HG02973 (cell line): ENCODE measurements around the gene TRIM72.
"Not testable (repeated sequence)": the region's sequence is repeated elsewhere in the genome, so short reads cannot be mapped to it uniquely, and the experiment has no call there.

Experiments used
- ATAC-seq: cut with Tn5 transposase; IDR thresholded peaks from one replicate; pipeline ENCODE4 v1.9.1; 2021; ENCODE audit warnings: moderate library complexity; ENCODE audit not compliant: unreplicated experiment

Gene TRIM72

GRCh38 chr16:31213342-31213741 is 577 bp upstream of the TRIM72 start:
- no peak for ATAC-seq

DNA sequence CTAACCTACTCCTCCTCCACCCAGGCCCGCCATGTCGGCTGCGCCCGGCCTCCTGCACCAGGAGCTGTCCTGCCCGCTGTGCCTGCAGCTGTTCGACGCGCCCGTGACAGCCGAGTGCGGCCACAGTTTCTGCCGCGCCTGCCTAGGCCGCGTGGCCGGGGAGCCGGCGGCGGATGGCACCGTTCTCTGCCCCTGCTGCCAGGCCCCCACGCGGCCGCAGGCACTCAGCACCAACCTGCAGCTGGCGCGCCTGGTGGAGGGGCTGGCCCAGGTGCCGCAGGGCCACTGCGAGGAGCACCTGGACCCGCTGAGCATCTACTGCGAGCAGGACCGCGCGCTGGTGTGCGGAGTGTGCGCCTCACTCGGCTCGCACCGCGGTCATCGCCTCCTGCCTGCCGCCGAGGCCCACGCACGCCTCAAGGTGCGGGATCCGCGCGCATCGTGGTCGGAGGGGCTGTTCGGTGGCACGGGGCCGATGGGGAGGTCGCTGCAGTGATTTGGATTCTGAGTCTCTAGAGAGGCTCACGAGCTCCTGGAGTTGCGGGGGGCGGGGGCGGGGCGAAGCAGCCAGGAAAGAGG is 878 bp downstream of the TRIM72 start:
- no peak for ATAC-seq

GRCh38 chr16:31215287-31216162 is 1.6 kb downstream of the TRIM72 start:
- no peak for ATAC-seq

DNA sequence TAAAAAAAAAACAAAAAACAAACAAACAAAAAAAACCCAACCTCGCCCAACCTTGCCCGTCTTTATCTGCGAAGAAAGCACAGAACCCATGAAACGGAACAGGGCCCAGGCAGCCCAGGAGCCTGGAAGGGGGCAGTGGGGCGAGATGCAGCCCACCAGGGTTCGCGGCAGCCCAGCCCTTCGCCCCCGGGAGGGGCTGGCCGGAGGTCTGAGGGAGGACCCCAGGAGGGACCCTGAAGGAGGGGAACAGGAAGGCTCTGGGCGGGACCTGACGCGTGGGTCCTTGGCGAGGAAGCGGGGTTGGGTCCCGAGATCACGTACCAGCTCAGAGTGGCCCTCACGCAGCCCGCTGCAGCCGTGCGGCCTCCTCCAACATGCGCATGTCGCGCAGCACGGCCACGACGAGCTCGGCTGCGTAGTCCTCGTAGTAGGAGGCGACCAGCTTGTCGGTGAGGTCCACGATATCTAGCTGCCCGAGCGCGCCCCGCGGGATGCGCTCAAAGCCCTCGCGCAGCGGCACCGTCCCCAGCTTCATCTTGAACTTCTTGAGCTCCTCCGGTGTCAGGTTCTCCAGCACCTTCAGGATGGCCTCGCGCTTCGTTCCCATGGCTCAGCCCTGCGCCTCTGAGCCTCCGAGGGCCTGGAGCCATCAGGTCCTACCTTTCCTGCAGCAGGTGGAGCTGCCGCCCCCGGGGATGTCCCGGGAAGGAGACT is 2.7 kb downstream of the TRIM72 start, which contains the start of gene PYDC1:
Gene PYDC1 (minus strand): TSS at position 714 of the 714 bp plus-strand sequence. CDS start 107 bp downstream, at position 607.
- no peak for ATAC-seq

- ATAC-seq: no peak
These were observed 3.2 kb downstream of the TRIM72 start for GRCh38 chr16:31217136-31217530.

GRCh38 chr16:31219154-31219741 is 5.3 kb downstream of the TRIM72 start:
- no peak for ATAC-seq

GRCh38 chr16:31221357-31222160 is 7.6 kb downstream of the TRIM72 start:
- ATAC-seq: no peak

GRCh38 chr16:31223044-31223443 is 9.1 kb downstream of the TRIM72 start:
- no peak for ATAC-seq

DNA sequence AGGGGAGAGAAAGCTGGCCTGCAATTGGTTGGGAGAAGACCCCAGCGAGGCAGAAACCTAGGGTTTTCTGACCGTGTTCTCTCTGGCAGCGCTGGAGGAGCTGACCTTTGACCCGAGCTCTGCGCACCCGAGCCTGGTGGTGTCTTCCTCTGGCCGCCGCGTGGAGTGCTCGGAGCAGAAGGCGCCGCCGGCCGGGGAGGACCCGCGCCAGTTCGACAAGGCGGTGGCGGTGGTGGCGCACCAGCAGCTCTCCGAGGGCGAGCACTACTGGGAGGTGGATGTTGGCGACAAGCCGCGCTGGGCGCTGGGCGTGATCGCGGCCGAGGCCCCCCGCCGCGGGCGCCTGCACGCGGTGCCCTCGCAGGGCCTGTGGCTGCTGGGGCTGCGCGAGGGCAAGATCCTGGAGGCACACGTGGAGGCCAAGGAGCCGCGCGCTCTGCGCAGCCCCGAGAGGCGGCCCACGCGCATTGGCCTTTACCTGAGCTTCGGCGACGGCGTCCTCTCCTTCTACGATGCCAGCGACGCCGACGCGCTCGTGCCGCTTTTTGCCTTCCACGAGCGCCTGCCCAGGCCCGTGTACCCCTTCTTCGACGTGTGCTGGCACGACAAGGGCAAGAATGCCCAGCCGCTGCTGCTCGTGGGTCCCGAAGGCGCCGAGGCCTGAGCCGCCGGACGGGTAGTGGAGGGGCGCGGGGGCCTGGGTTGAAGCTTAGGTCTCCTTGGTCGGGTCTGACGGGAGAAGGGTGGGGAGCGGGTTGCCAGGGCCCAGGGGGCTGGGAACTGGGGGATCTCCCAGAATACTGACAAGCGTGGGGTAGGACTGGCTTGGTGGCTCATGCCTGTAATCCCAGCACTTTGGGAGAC is 10.4 kb downstream of the TRIM72 start:
- no peak for ATAC-seq

GRCh38 chr16:31225193-31225592 is 11.3 kb downstream of the TRIM72 start:
- no peak for ATAC-seq

DNA sequence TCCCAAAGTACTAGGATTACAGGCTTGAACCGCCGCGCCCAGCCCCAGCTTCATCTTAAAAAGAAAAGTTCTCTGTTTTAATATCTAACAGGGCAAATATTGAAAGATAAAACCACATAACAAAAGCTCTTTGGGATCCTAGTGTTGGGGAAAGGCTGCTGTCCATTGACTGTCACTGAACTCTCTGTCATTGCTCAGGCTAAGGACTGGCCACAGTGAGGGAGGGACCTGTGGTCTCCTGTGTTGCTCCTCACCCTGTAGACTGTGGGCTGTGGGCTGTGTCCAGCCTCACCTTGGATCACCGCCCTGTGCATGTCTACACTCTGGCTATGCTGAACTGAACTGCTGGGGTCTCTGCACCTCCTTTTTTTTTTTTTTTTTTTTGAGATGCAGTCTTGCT is 14.3 kb downstream of the TRIM72 start:
- ATAC-seq: no peak

GRCh38 chr16:31229501-31229900 is 15.6 kb downstream of the TRIM72 start:
- ATAC-seq: no peak

GRCh38 chr16:31238041-31238440 is 24.1 kb downstream of the TRIM72 start:
- no peak for ATAC-seq

- ATAC-seq: no peak
These were observed 28.3 kb downstream of the TRIM72 start for GRCh38 chr16:31242206-31242605.

DNA sequence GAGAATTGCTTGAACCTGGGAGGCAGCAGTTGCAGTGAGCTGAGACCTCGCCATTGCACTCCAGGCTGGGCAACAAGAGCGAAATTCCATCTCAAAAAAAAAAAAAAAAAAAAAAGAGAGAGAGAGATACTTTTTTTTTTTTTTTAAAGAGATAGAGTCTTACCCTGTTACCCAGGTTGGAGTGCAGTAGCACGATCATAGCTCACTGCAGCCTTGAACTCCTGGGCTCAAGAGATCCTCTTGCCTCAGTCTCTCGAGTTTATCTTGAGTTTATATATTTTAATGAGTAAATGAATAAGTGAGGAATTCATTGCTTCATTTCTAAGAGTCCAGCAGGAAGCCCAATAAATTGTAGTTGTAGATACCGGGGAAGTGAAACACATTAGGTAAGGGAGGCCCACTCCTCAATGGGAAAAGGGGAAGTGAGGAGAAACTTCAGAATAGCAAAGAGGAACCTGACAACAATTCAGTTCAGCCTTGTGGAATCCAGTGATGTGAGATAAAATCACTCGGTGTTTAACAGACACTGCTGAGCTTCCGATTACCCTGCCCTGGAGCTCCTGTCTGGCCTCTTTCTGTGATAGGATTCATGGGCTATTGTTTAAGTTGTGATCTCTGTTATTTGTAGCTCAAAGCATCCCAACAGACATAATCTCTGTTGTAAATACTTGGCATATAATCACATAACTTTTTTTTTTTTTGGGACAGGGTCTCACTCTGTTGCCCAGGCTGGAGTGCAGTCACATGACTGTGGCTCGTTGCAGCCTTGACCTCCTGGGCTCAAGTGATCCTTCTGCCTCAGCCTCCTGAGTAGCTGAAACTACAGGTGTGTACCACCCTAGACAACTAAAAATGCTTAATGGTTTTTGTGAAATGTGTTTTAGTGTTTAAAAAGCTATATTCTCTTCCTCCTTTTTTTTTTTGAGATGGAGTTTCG is 30.1 kb downstream of the TRIM72 start:
- ATAC-seq: no peak

DNA sequence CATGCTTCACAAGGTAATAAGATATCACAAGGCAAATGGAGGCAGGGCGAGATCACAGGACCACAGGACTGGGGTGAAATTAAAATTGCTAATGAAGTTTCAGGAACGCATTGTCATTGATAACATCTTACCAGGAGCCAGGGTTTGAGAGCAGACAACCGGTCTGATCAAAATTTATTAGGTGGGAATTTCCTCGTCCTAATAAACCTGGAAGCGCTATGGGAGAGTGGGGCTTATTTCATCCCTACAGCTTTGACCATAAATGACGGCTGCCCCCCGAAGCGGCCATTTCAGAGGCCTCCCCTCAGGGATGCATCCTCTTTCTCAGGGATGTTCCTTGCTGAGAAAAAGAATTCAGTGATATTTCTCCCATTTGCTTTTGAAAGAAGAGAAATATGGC is 31.7 kb downstream of the TRIM72 start:
- not testable (repeated sequence) for ATAC-seq

GRCh38 chr16:31246296-31246695 is 32.4 kb downstream of the TRIM72 start:
- no peak for ATAC-seq

GRCh38 chr16:31248344-31248743 is 34.4 kb downstream of the TRIM72 start:
- no peak for ATAC-seq
